ENCODE data around the gene MARCHF11.

- TF ChIP-seq POLR2A (IDR thresholded peaks at IDR 0.05; ENCODE audit: low read depth, low read length): no peak
- TF ChIP-seq TAF1 (IDR thresholded peaks at IDR 0.05; ENCODE audit: borderline replicate concordance, low read depth, low read length): no peak
Measured at GRCh38 chr5:16034319-16035001, 145.1 kb downstream of the MARCHF11 start.
